NK-92 treated with Interleukin-12 subunit alpha and Interleukin-12 subunit beta, amount 100 ng/mL, for 24 hours (cell line): Measurements from ENCODE around the gene RNASEH1.
"Not testable (repeated sequence)": the region's sequence is repeated elsewhere in the genome, so short reads cannot be mapped to it uniquely, and the experiment has no call there.

Experiments used
- DNase-seq: peaks from one replicate; lab custom pipeline; 2025; lab: John Stamatoyannopoulos, UW

The RNASEH1 gene

GRCh38 chr2:3518496-3519254 is 39.5 kb downstream of the RNASEH1 start:
- DNase-seq: peak; percentile 96

GRCh38 chr2:3517948-3518495 is 40.1 kb downstream of the RNASEH1 start:
- no peak for DNase-seq

GRCh38 chr2:3516831-3517230 is 41.3 kb downstream of the RNASEH1 start:
- DNase-seq: no peak

- DNase-seq: not testable (repeated sequence)
Measured at GRCh38 chr2:3515438-3515837, 42.7 kb downstream of the RNASEH1 start.

- DNase-seq: no peak
Measured at GRCh38 chr2:3513026-3513810, 44.9 kb downstream of the RNASEH1 start.

- no peak for DNase-seq
Measured at GRCh38 chr2:3512086-3512485, 46.0 kb downstream of the RNASEH1 start.

- DNase-seq: no peak
Measured at GRCh38 chr2:3505771-3506170, 52.4 kb downstream of the RNASEH1 start.

GRCh38 chr2:3504741-3505140 is 53.4 kb downstream of the RNASEH1 start:
- DNase-seq: no peak

- DNase-seq: no peak
Measured at GRCh38 chr2:3503483-3503882, 54.6 kb downstream of the RNASEH1 start.

GRCh38 chr2:3503046-3503445 is 55.1 kb downstream of the RNASEH1 start:
- DNase-seq: no peak

- DNase-seq: no peak
Measured at GRCh38 chr2:3500326-3500899, 57.7 kb downstream of the RNASEH1 start.

GRCh38 chr2:3498783-3499394 is 59.2 kb downstream of the RNASEH1 start:
- no peak for DNase-seq

- DNase-seq: not testable (repeated sequence)
Measured at GRCh38 chr2:3496708-3497080, 61.4 kb downstream of the RNASEH1 start.
